ACHN (cell line): Measurements from ENCODE around the gene MEGF11.

ENCODE experiments used
- DNase-seq: peaks from one replicate; pipeline ENCODE4 v3.0.0-alpha.2; 2015
- in situ Hi-C: cut with HindIII; loops from 2 replicates; pipeline ENCODE4 v1.10.0; 2017; ENCODE audit warnings: low sequenced_read_pairs, low pct_ligation_motif_present, low pct_unique_long_range_greater_than_20kb

Gene MEGF11

GRCh38 chr15:65916664-65917406 is 336.7 kb downstream of the MEGF11 start:
- in situ Hi-C loops, result no loop called here
- peak; percentile 79 for DNase-seq

- in situ Hi-C loops, result no loop called here
- DNase-seq, result no peak
Measured at GRCh38 chr15:65916041-65916663, 337.4 kb downstream of the MEGF11 start.

GRCh38 chr15:65914981-65915925 is 338.3 kb downstream of the MEGF11 start:
- no peak for DNase-seq
- in situ Hi-C loops, result no loop called here

- in situ Hi-C loops, result no loop called here
- DNase-seq, result no peak
Measured at GRCh38 chr15:65914386-65914785, 339.2 kb downstream of the MEGF11 start.

- no peak for DNase-seq
- in situ Hi-C loops, result no loop called here
Measured at GRCh38 chr15:65913631-65914199, 339.8 kb downstream of the MEGF11 start.

GRCh38 chr15:65912235-65912634 is 341.3 kb downstream of the MEGF11 start:
- no peak for DNase-seq
- in situ Hi-C loops, result no loop called here

GRCh38 chr15:65910341-65910740 is 343.2 kb downstream of the MEGF11 start:
- in situ Hi-C loops, result no loop called here
- DNase-seq, result no peak

GRCh38 chr15:65909831-65910230 is 343.7 kb downstream of the MEGF11 start:
- in situ Hi-C loops, result no loop called here
- DNase-seq, result no peak

GRCh38 chr15:65908876-65909275 is 344.7 kb downstream of the MEGF11 start:
- in situ Hi-C loops, result no loop called here
- DNase-seq, result no peak

GRCh38 chr15:65907661-65908060 is 345.9 kb downstream of the MEGF11 start:
- no peak for DNase-seq
- in situ Hi-C loops, result no loop called here

- no peak for DNase-seq
- in situ Hi-C loops, result no loop called here
Measured at GRCh38 chr15:65906396-65906795, 347.2 kb downstream of the MEGF11 start.

- in situ Hi-C loops, result no loop called here
- no peak for DNase-seq
Measured at GRCh38 chr15:65904301-65904700, 349.2 kb downstream of the MEGF11 start.

GRCh38 chr15:65903296-65904073 is 350.1 kb downstream of the MEGF11 start:
- in situ Hi-C loops, result no loop called here
- DNase-seq, result peak; percentile 46

GRCh38 chr15:65902373-65902772 is 351.2 kb downstream of the MEGF11 start:
- in situ Hi-C loops, result no loop called here
- DNase-seq, result peak; percentile 70

- in situ Hi-C loops, result no loop called here
Measured at GRCh38 chr15:65901836-65902235, 351.7 kb downstream of the MEGF11 start.

GRCh38 chr15:65901336-65901735 is 352.2 kb downstream of the MEGF11 start:
- in situ Hi-C loops, result no loop called here
- DNase-seq, result no peak

More at GRCh38 chr15:65901836-65902235, 351.7 kb downstream of the MEGF11 start:
- DNase-seq, result no peak

- DNase-seq, result no peak
- in situ Hi-C loops, result no loop called here
Measured at GRCh38 chr15:65900488-65900887, 353.1 kb downstream of the MEGF11 start.

- in situ Hi-C loops, result no loop called here
- no peak for DNase-seq
Measured at GRCh38 chr15:65896236-65896635, 357.3 kb downstream of the MEGF11 start.
